ENCODE results near the gene SDK2. TPM values are rescaled to one million over a fixed set of nuclear protein-coding genes. Genes with fewer than 3 reads are reported as not detected.

SDK2 gene
- total and polyA plus RNA-seq, 9 of the 15 experiments (the other 6 are each of a cell fraction or from before 2014, with no cell fraction given), result 0.04 TPM; not detected in 8

DNA sequence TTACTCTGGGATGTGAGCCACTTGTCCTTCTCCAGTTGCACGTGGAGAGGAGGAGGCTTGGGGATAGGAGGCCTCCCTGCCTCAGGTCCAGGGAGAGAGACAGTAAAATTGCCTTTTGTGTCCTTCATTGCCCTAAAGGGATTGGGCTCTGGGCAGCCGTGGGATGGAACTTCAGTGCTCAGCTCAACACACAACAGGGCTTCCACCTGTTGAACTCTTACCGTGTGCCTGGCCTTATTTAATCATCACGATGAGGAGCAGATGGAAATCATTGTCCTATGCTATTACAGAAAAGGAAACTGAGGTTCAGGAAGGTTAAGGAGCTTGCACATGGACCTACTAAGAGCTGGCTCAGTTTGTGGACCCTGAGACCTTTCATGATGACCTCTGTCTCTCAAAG is 240.0 kb downstream of the SDK2 start (continued):
- TF ChIP-seq, protein P1, sequence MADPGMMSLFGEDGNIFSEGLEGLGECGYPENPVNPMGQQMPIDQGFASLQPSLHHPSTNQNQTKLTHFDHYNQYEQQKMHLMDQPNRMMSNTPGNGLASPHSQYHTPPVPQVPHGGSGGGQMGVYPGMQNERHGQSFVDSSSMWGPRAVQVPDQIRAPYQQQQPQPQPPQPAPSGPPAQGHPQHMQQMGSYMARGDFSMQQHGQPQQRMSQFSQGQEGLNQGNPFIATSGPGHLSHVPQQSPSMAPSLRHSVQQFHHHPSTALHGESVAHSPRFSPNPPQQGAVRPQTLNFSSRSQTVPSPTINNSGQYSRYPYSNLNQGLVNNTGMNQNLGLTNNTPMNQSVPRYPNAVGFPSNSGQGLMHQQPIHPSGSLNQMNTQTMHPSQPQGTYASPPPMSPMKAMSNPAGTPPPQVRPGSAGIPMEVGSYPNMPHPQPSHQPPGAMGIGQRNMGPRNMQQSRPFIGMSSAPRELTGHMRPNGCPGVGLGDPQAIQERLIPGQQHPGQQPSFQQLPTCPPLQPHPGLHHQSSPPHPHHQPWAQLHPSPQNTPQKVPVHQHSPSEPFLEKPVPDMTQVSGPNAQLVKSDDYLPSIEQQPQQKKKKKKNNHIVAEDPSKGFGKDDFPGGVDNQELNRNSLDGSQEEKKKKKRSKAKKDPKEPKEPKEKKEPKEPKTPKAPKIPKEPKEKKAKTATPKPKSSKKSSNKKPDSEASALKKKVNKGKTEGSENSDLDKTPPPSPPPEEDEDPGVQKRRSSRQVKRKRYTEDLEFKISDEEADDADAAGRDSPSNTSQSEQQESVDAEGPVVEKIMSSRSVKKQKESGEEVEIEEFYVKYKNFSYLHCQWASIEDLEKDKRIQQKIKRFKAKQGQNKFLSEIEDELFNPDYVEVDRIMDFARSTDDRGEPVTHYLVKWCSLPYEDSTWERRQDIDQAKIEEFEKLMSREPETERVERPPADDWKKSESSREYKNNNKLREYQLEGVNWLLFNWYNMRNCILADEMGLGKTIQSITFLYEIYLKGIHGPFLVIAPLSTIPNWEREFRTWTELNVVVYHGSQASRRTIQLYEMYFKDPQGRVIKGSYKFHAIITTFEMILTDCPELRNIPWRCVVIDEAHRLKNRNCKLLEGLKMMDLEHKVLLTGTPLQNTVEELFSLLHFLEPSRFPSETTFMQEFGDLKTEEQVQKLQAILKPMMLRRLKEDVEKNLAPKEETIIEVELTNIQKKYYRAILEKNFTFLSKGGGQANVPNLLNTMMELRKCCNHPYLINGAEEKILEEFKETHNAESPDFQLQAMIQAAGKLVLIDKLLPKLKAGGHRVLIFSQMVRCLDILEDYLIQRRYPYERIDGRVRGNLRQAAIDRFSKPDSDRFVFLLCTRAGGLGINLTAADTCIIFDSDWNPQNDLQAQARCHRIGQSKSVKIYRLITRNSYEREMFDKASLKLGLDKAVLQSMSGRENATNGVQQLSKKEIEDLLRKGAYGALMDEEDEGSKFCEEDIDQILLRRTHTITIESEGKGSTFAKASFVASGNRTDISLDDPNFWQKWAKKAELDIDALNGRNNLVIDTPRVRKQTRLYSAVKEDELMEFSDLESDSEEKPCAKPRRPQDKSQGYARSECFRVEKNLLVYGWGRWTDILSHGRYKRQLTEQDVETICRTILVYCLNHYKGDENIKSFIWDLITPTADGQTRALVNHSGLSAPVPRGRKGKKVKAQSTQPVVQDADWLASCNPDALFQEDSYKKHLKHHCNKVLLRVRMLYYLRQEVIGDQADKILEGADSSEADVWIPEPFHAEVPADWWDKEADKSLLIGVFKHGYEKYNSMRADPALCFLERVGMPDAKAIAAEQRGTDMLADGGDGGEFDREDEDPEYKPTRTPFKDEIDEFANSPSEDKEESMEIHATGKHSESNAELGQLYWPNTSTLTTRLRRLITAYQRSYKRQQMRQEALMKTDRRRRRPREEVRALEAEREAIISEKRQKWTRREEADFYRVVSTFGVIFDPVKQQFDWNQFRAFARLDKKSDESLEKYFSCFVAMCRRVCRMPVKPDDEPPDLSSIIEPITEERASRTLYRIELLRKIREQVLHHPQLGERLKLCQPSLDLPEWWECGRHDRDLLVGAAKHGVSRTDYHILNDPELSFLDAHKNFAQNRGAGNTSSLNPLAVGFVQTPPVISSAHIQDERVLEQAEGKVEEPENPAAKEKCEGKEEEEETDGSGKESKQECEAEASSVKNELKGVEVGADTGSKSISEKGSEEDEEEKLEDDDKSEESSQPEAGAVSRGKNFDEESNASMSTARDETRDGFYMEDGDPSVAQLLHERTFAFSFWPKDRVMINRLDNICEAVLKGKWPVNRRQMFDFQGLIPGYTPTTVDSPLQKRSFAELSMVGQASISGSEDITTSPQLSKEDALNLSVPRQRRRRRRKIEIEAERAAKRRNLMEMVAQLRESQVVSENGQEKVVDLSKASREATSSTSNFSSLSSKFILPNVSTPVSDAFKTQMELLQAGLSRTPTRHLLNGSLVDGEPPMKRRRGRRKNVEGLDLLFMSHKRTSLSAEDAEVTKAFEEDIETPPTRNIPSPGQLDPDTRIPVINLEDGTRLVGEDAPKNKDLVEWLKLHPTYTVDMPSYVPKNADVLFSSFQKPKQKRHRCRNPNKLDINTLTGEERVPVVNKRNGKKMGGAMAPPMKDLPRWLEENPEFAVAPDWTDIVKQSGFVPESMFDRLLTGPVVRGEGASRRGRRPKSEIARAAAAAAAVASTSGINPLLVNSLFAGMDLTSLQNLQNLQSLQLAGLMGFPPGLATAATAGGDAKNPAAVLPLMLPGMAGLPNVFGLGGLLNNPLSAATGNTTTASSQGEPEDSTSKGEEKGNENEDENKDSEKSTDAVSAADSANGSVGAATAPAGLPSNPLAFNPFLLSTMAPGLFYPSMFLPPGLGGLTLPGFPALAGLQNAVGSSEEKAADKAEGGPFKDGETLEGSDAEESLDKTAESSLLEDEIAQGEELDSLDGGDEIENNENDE (IDR thresholded peaks at IDR 0.05; ENCODE audit: low read depth, low read length), result no peak
- no peak for TF ChIP-seq ZNF57 (CRISPR knock-in tag; IDR thresholded peaks at IDR 0.05)
- TF ChIP-seq ILK (tag; IDR thresholded peaks at IDR 0.05; ENCODE audit: borderline replicate concordance, low read depth), result no peak
- TF ChIP-seq HNRNPLL (IDR thresholded peaks at IDR 0.05; ENCODE audit: low read depth, low read length, poor library complexity, severe bottlenecking), result no peak
- no peak for TF ChIP-seq ARNT (IDR thresholded peaks at IDR 0.05)
- TF ChIP-seq ZNF274 (IDR thresholded peaks at IDR 0.05; ENCODE audit: borderline replicate concordance, low read depth, low read length), result no peak
- no peak for TF ChIP-seq RFX5 (IDR thresholded peaks at IDR 0.05; ENCODE audit: low read depth, low read length)
- TF ChIP-seq CSDE1 (IDR thresholded peaks at IDR 0.05), result no peak
- no peak for TF ChIP-seq BDP1 (IDR thresholded peaks at IDR 0.05; ENCODE audit: insufficient read depth, insufficient read length)
- TF ChIP-seq KDM5B (IDR thresholded peaks at IDR 0.05; ENCODE audit: insufficient replicate concordance, low read depth, low read length), result no peak

Measured in K562 (cell line).